HUES6 (cell line): Measurements from ENCODE around the gene NCK2.

Source experiments
- H3K27ac ChIP-seq: 2 replicates; pipeline ENCODE4 v1.7.0; 2013; ENCODE audit warnings: low read depth, mild to moderate bottlenecking, low read length, inconsistent platforms
- H3K27me3 ChIP-seq: 2 replicates; pipeline ENCODE4 v1.6.1; 2013; ENCODE audit warnings: low read length; ENCODE audit not compliant: control insufficient read depth, insufficient read depth
- H3K36me3 ChIP-seq: 2 replicates; pipeline ENCODE4 v1.6.1; 2013; ENCODE audit warnings: low read length; ENCODE audit not compliant: control insufficient read depth, insufficient read depth
- H3K4me1 ChIP-seq: 2 replicates; pipeline ENCODE4 v1.6.1; 2013; ENCODE audit warnings: low read length; ENCODE audit not compliant: control insufficient read depth, insufficient read depth
- H3K4me3 ChIP-seq: 2 replicates; pipeline ENCODE4 v1.5.1; 2013; ENCODE audit warnings: low read depth, low read length
- H3K9ac ChIP-seq: one replicate; pipeline ENCODE4 v1.6.1; 2013; ENCODE audit warnings: mild to moderate bottlenecking, low read length
- H3K9me3 ChIP-seq: 2 replicates; pipeline ENCODE4 v1.6.1; 2013; ENCODE audit warnings: low read depth, low read length; ENCODE audit not compliant: control insufficient read depth, insufficient read depth

The NCK2 gene

DNA sequence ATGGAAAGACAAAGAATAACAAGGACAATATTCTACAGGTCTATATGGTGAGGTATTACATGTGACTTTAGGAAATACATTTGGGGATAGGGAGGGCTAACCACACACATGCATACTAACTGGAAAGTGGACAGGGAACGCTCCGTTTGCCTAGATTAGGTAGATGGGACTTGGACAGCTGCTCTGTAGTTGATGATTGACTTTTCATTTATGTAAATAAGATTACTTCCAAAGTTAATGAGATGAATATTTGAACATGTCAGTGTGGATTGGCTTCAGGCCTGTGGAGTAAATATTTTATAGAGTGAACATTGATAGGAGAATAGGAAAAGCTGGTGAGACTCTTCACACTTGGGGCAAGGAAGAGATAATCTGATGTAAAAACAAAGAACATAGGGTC, 142.0 kb downstream of the NCK2 start:
- no peak overlapping the region for H3K27ac ChIP-seq
- peaks cover 5% of the 10 kb centered on the region; the same call in 1 of the 2 replicates for H3K36me3 ChIP-seq
- H3K9ac ChIP-seq, result no peak overlapping the region
- H3K4me1 ChIP-seq, result no peaks in the 10 kb centered on the region; the same call in 1 of the 2 replicates
- H3K4me3 ChIP-seq, result no peak overlapping the region
- H3K9me3 ChIP-seq, result peaks cover 8% of the 10 kb centered on the region
- no peaks in the 10 kb centered on the region for H3K27me3 ChIP-seq

- H3K27ac ChIP-seq, result no peak overlapping the region
- H3K27me3 ChIP-seq, result no peaks in the 10 kb centered on the region
- H3K9ac ChIP-seq, result no peak overlapping the region
- H3K4me1 ChIP-seq, result no peaks in the 10 kb centered on the region; the same call in 1 of the 2 replicates
- H3K4me3 ChIP-seq, result no peak overlapping the region
- H3K36me3 ChIP-seq, result peaks cover 5% of the 10 kb centered on the region; the same call in 1 of the 2 replicates
- H3K9me3 ChIP-seq, result peaks cover 8% of the 10 kb centered on the region
Measured at GRCh38 chr2:105887256-105887655, 142.5 kb downstream of the NCK2 start.

- Histone ChIP-seq H3K9me3 (peaks cover 8% of the 10 kb centered on the region), H3K4me3 (no peak overlapping the region), H3K9ac (no peak overlapping the region), H3K36me3 (peaks cover 12% of the 10 kb centered on the region), H3K4me1 (no peaks in the 10 kb centered on the region; the same call in 1 of the 2 replicates), H3K27ac (no peak overlapping the region), H3K27me3 (no peaks in the 10 kb centered on the region)
Measured at GRCh38 chr2:105888625-105889024, 143.9 kb downstream of the NCK2 start.

DNA sequence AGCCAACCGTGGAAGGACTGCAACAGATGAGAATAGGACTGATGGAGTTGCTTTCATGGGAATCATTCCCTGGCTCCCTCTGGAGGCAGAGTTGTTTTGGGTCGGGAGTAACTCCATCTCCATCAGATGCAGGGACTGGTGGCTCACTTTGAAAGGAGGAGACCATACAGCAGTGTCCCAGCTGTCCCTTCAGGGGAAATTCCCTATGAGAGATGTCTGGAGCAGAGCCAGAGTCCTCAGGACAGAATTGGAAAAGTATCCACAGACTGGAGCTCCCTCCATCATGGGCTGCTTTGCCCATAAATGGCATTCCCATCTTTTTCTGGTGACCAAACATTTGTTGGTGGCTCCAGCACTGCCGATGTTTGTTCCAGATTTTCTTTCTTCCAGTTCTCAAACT, 144.3 kb downstream of the NCK2 start:
- H3K36me3 ChIP-seq, result peaks cover 14% of the 10 kb centered on the region

DNA sequence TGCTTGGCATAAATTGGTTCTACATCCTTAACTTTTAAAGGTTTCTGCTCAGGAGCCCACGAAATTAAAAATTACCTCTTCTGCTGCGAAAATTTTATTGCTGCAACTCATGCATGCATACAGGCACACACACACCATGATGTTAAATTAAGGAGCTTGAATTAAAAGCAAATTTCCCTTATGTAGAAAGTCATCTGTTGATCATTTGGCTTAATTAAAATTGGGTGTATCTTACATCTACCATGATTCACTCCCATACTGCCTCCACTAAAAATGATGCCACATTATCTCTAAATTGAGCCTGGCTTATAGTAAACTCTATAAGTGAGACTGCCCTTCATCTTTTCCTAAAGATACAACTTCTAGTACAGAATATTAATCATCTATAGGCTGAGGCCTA, 145.4 kb downstream of the NCK2 start:
- Histone ChIP-seq H3K27ac (no peak overlapping the region), H3K36me3 (peaks cover 16% of the 10 kb centered on the region), H3K27me3 (no peaks in the 10 kb centered on the region), H3K4me3 (no peak overlapping the region), H3K9ac (no peak overlapping the region), H3K4me1 (no peaks in the 10 kb centered on the region; the same call in 1 of the 2 replicates), H3K9me3 (peaks cover 8% of the 10 kb centered on the region)

More for the DNA sequence above, 144.3 kb downstream of the NCK2 start:
- H3K27ac ChIP-seq, result no peak overlapping the region
- peaks cover 8% of the 10 kb centered on the region for H3K9me3 ChIP-seq
- no peaks in the 10 kb centered on the region for H3K27me3 ChIP-seq
- H3K9ac ChIP-seq, result no peak overlapping the region
- H3K4me1 ChIP-seq, result no peaks in the 10 kb centered on the region; the same call in 1 of the 2 replicates
- no peak overlapping the region for H3K4me3 ChIP-seq

GRCh38 chr2:105890856-105891255, 146.1 kb downstream of the NCK2 start:
- Histone ChIP-seq H3K9me3 (peaks cover 8% of the 10 kb centered on the region), H3K9ac (no peak overlapping the region), H3K36me3 (peaks cover 16% of the 10 kb centered on the region), H3K27ac (no peak overlapping the region), H3K4me3 (no peak overlapping the region), H3K4me1 (no peaks in the 10 kb centered on the region; the same call in 1 of the 2 replicates), H3K27me3 (no peaks in the 10 kb centered on the region)

DNA sequence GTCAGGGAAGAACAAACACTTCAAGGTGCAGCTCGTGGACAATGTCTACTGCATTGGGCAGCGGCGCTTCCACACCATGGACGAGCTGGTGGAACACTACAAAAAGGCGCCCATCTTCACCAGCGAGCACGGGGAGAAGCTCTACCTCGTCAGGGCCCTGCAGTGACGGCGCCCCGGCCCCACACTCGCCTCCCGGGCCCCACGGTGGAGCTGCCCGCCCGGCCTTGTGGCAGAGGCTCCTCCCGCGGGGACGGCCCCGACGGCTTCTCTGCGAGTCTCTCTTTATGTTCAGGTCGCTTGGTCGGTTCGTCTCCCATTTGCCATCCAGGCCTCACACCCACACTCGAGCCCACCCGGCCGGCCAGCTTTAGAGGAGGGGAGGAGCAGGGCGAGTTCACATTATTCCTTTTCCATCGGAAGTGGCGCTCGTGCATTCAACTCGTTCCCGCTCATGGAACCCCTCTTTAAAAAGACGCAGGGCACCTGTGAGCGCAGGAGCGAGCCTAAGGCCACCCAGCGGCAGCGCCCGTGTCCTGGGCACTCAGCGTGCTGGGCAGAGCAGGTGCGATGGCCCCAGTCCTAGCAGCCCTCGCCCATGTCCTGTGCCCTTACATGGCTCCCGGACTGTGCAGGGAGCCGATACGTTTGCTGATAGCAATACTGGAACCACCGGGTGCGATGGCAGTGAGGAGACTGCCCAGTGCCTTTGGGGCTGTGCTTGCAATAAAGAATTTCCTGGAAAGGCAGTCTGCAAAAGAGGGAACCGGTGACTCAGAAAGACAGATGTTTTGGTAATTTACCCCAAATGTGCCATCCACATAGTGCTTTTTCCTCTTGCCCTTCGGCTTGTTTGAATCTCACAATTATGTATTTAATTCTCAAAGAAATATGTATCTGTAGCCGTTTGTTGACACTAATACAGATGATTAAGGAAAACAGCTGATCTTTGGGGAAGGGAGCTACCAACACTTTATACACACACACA, 148.6 kb downstream of the NCK2 start:
- no peak overlapping the region for H3K27ac ChIP-seq
- H3K36me3 ChIP-seq, result peaks cover 16% of the 10 kb centered on the region
- H3K4me3 ChIP-seq, result no peak overlapping the region
- no peaks in the 10 kb centered on the region for H3K27me3 ChIP-seq
- peaks cover 16% of the 10 kb centered on the region for H3K9me3 ChIP-seq
- no peaks in the 10 kb centered on the region; the same call in 1 of the 2 replicates for H3K4me1 ChIP-seq
- H3K9ac ChIP-seq, result no peak overlapping the region

DNA sequence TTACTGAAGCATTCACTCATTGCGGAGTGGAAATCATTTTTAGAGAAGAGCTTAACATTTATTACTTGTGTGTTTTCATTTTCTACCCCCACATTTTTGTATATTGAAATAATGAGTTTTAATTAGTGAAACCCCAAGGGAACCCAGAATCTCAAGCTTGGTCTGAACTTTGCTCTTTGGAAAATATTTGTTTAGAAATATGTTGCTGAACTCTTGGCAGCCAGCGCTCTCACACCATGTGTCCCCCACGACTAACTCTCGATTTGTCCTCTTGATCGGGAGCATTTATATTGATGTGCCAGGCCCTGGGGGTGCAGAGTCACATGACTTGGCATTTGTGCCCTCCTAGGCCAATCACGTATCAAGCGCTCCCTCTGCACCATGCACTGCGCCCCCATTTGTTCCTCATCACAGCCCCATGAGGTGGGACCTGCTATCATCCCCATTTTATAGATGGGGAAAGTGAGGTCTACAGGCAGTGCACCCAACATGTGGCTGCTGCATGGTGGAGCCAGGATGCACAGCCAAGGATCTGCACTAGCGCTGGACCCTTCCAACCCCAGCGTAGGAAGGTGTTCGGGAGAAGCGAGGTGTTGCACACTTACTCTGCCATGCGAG, 149.7 kb downstream of the NCK2 start:
- peaks cover 9% of the 10 kb centered on the region for H3K9me3 ChIP-seq
- no peak overlapping the region for H3K4me3 ChIP-seq
- no peak overlapping the region for H3K27ac ChIP-seq
- peaks cover 11% of the 10 kb centered on the region for H3K36me3 ChIP-seq
- H3K27me3 ChIP-seq, result no peaks in the 10 kb centered on the region
- no peaks in the 10 kb centered on the region; the same call in 1 of the 2 replicates for H3K4me1 ChIP-seq
- no peak overlapping the region for H3K9ac ChIP-seq

GRCh38 chr2:105895990-105896764, 151.5 kb downstream of the NCK2 start:
- peaks cover 9% of the 10 kb centered on the region for H3K9me3 ChIP-seq
- no peak overlapping the region for H3K9ac ChIP-seq
- no peak overlapping the region for H3K27ac ChIP-seq
- peaks cover 11% of the 10 kb centered on the region for H3K36me3 ChIP-seq
- H3K4me3 ChIP-seq, result no peak overlapping the region
- no peaks in the 10 kb centered on the region for H3K27me3 ChIP-seq
- no peaks in the 10 kb centered on the region for H3K4me1 ChIP-seq

DNA sequence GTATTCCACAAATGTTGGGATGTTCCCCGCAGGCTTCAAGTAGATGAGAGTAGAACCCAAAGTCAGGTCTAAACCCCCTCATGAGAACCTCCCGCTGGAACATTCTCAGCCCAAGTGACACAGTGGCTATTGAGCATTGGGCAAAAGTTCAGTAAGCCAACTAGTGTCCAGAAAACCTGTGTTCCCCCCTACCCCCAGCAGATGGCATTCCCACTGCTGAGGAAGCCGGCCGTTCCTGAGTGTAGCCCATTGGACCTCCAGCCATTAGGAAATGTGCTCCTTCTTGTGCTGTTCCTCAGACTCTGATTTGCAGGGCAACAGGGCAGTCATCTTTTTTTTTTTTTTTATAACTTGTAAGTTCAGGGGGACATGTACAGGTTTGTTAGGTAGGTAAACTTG, 152.1 kb downstream of the NCK2 start:
- Histone ChIP-seq H3K4me3 (no peak overlapping the region), H3K27ac (no peak overlapping the region), H3K4me1 (no peaks in the 10 kb centered on the region), H3K36me3 (peaks cover 11% of the 10 kb centered on the region), H3K9ac (no peak overlapping the region), H3K9me3 (peaks cover 9% of the 10 kb centered on the region), H3K27me3 (no peaks in the 10 kb centered on the region)
